ENCODE measurements around the gene STRA8. TPM values are rescaled to one million over a fixed set of nuclear protein-coding genes. Genes with fewer than 3 reads are reported as not detected.
A peak's percentile ranks its signal among the peaks of the same experiment; 100 is the strongest.

The STRA8 gene
- total and polyA plus RNA-seq, 2 of the 13 experiments (the other 11 are each of a cell fraction or from before 2014, with no cell fraction given): not detected

DNA sequence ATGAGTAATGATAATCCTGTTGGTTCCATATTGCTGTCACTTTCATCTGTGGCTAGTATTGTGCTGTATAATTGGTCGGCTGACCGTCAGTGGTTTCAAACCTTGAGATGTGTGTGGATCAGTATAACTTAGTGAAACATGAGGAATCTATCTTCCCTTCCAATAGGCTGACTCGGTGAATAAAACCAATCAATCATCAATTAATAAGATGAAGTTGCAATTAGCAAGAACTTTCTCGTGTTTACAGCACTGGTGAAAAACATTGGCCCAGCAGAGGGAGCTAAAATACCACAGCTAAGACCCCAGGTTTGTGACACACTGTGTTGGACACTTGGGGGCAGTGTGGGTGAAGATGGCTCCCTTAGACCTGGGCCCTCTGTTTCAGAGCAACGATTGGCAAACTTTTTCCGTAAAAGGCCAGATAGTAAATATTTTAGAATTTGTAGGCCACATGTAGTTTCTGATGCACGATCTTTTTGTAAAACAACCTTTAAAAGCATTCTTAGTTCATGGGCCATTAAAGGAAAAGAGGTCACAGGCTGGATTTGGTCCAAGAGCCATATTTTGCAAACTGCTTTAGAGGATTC, 47.8 kb downstream of the STRA8 start (continued):
- TF ChIP-seq PREB (CRISPR knock-in tag; IDR thresholded peaks at IDR 0.05) (no peak), ZNF724P (CRISPR knock-in tag; IDR thresholded peaks at IDR 0.05; ENCODE audit: borderline replicate concordance) (no peak), AGO2 (optimal IDR thresholded peaks at IDR 0.05; ENCODE audit: low read depth, low read length) (no peak), NFYC (CRISPR knock-in tag; IDR thresholded peaks at IDR 0.05) (no peak), ZNF772 (CRISPR knock-in tag; IDR thresholded peaks at IDR 0.05) (no peak), ZNF496 (CRISPR knock-in tag; IDR thresholded peaks at IDR 0.05; ENCODE audit: insufficient replicate concordance) (no peak), RFX1 (IDR thresholded peaks at IDR 0.05) (no peak), JDP2 (CRISPR knock-in tag; IDR thresholded peaks at IDR 0.05; ENCODE audit: borderline replicate concordance) (no peak), RARA (CRISPR knock-in tag; IDR thresholded peaks at IDR 0.05) (no peak), ZNF562 (CRISPR knock-in tag; IDR thresholded peaks at IDR 0.05; ENCODE audit: borderline replicate concordance) (no peak), DR1 (CRISPR knock-in tag; IDR thresholded peaks at IDR 0.05) (no peak), ZNF329 (CRISPR knock-in tag; IDR thresholded peaks at IDR 0.05; ENCODE audit: low read depth) (no peak), RORA (CRISPR knock-in tag; IDR thresholded peaks at IDR 0.05) (no peak), ZNF160 (CRISPR knock-in tag; IDR thresholded peaks at IDR 0.05) (no peak), ZNF512B (CRISPR knock-in tag; IDR thresholded peaks at IDR 0.05; ENCODE audit: borderline replicate concordance) (no peak), ZNF737 (CRISPR knock-in tag; IDR thresholded peaks at IDR 0.05; ENCODE audit: borderline replicate concordance) (no peak), ZNF776 (CRISPR knock-in tag; IDR thresholded peaks at IDR 0.05) (no peak), ZFP36L2 (CRISPR knock-in tag; IDR thresholded peaks at IDR 0.05) (no peak), RBM39 (IDR thresholded peaks at IDR 0.05; ENCODE audit: low read depth, low read length, poor library complexity, severe bottlenecking) (no peak), SNAPC5 (CRISPR knock-in tag; IDR thresholded peaks at IDR 0.05; ENCODE audit: borderline replicate concordance) (no peak), MEIS1 (CRISPR knock-in tag; IDR thresholded peaks at IDR 0.05; ENCODE audit: borderline replicate concordance) (0 out of 2 replicates have a peak, but pooled peaks have one; percentile 27)
- TF ChIP-seq, protein P1, sequence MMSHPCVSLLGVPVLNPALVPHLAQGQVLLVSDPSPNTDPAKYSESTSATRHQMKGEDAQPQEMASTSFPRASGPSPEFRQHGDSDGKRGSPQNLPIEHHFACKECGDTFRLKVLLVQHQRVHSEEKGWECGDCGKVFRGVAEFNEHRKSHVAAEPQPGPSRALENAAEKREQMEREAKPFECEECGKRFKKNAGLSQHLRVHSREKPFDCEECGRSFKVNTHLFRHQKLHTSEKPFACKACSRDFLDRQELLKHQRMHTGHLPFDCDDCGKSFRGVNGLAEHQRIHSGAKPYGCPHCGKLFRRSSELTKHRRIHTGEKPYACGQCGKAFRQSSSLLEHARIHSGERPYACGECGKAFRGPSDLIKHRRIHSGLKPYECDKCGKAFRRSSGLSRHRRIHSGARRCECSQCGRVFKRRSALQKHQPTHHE (CRISPR knock-in tag; IDR thresholded peaks at IDR 0.05; ENCODE audit: borderline replicate concordance): no peak
- TF ChIP-seq, protein P2, sequence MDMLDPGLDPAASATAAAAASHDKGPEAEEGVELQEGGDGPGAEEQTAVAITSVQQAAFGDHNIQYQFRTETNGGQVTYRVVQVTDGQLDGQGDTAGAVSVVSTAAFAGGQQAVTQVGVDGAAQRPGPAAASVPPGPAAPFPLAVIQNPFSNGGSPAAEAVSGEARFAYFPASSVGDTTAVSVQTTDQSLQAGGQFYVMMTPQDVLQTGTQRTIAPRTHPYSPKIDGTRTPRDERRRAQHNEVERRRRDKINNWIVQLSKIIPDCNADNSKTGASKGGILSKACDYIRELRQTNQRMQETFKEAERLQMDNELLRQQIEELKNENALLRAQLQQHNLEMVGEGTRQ (IDR thresholded peaks at IDR 0.05; ENCODE audit: low read depth, low read length): no peak
- TF ChIP-seq, protein P2 (CRISPR knock-in tag; IDR thresholded peaks at IDR 0.05; ENCODE audit: borderline replicate concordance): no peak
